Mammary epithelial cell (primary cell): ENCODE data around the gene KEL.

Source experiments
- EZH2 ChIP-seq: IDR thresholded peaks from 2 replicates; pipeline ENCODE4 v1.6.1; 2012; ENCODE audit warnings: low read length, inconsistent platforms, borderline replicate concordance
- TF ChIP-seq, protein P1 (sequence below), 2 donors: IDR thresholded peaks in 1 of 2; conservative IDR thresholded peaks in 1 of 2; 2 replicates each; pipeline ENCODE4 v1.5.1; 2011 to 2012; ENCODE audit warnings: inconsistent platforms in 2 of 2, low read length in 2 of 2, mild to moderate bottlenecking in 2 of 2, control low read depth in 1 of 2, low read depth in 1 of 2; ENCODE audit not compliant: insufficient read depth in 1 of 2; ENCODE audit errors: extremely low read depth in 1 of 2

- TF ChIP-seq, protein P1, sequence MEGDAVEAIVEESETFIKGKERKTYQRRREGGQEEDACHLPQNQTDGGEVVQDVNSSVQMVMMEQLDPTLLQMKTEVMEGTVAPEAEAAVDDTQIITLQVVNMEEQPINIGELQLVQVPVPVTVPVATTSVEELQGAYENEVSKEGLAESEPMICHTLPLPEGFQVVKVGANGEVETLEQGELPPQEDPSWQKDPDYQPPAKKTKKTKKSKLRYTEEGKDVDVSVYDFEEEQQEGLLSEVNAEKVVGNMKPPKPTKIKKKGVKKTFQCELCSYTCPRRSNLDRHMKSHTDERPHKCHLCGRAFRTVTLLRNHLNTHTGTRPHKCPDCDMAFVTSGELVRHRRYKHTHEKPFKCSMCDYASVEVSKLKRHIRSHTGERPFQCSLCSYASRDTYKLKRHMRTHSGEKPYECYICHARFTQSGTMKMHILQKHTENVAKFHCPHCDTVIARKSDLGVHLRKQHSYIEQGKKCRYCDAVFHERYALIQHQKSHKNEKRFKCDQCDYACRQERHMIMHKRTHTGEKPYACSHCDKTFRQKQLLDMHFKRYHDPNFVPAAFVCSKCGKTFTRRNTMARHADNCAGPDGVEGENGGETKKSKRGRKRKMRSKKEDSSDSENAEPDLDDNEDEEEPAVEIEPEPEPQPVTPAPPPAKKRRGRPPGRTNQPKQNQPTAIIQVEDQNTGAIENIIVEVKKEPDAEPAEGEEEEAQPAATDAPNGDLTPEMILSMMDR (conservative IDR thresholded peaks at IDR 0.05 in 1 of 2, IDR thresholded peaks at IDR 0.05 in 1 of 2; ENCODE audit: extremely low read depth in 1 of 2, insufficient read depth in 1 of 2, low read depth in 1 of 2, low read length in 2 of 2), result no peak
- no peak for TF ChIP-seq EZH2
Observed at GRCh38 chr7:142943706-142944268, 18.4 kb downstream of the KEL start.
